Measurements from ENCODE around the gene AKAP13. TPM values are rescaled to one million over a fixed set of nuclear protein-coding genes. Genes with fewer than 3 reads are reported as not detected.

The AKAP13 gene
- polyA plus RNA-seq, 3 donors: 47.9 to 99.7 (median 92.6) TPM

GRCh38 chr15:85592148-85592547, 211.7 kb downstream of the AKAP13 start:
- Histone ChIP-seq H4K20me1 (ENCODE audit: insufficient read depth, low read length) (peaks cover 100% of the 10 kb centered on the region), H2AFZ (ENCODE audit: insufficient read depth, low read depth, low read length, poor library complexity, severe bottlenecking) (no peak overlapping the region), H3K4me3 (replicated peaks in 1 of 3; ENCODE audit: low read depth in 2 of 3, low read length in 3 of 3) (no peak overlapping the region), H3K27me3 (ENCODE audit: control insufficient read depth in 2 of 2, insufficient read depth in 2 of 2, low read length in 2 of 2) (no peaks in the 10 kb centered on the region), H3K4me2 (replicated peaks; ENCODE audit: extremely low read depth, low read length, poor library complexity, severe bottlenecking) (no peak overlapping the region), H3K36me3 (replicated peaks in 1 of 2; ENCODE audit: control insufficient read depth in 1 of 2, insufficient read depth in 2 of 2, low read length in 2 of 2) (peaks cover 92 to 98% of the 10 kb centered on the region in 2 donors), H3K27ac (ENCODE audit: low read depth in 1 of 2, low read length in 2 of 2) (peak overlapping the region in 1 of 2 donors; percentile 25), H3K79me2 (ENCODE audit: insufficient read depth, low read length) (peaks cover 100% of the 10 kb centered on the region), H3K4me1 (ENCODE audit: control insufficient read depth in 1 of 2, insufficient read depth in 2 of 2, low read length in 2 of 2) (no peaks in the 10 kb centered on the region), H3K9me3 (replicated peaks in 1 of 2; ENCODE audit: control insufficient read depth in 1 of 2, insufficient read depth in 1 of 2, low read length in 2 of 2) (no peaks in the 10 kb centered on the region), H3K9ac (ENCODE audit: insufficient read depth, low read length, poor library complexity, severe bottlenecking) (no peak overlapping the region)
- Mint-ChIP-seq H3K9me3 (no peaks in the 10 kb centered on the region), H3K4me3 (no peak overlapping the region), H3K36me3 (peaks cover 73 to 78% of the 10 kb centered on the region in 2 donors), H3K27me3 (ENCODE audit: low read depth in 3 of 3) (no peaks in the 10 kb centered on the region), H3K4me1 (peaks cover 7% of the 10 kb centered on the region), H3K27ac (peak overlapping the region in 3 of 7 donors; percentile 19 to 66 (median 46))
- intact Hi-C loops (cut with micrococcal nuclease): no loop called here
- WGBS (ENCODE audit: insufficient coverage): no CpG with 5 or more reads among the region's 3 CpGs
- DNase-seq: no peak
- no peak for TF ChIP-seq CTCF (IDR thresholded peaks at IDR 0.05)

- Histone ChIP-seq H3K27ac (ENCODE audit: low read depth in 1 of 2, low read length in 2 of 2) (peak overlapping the region in 1 of 2 donors; percentile 20), H3K9me3 (replicated peaks in 1 of 2; ENCODE audit: control insufficient read depth in 1 of 2, insufficient read depth in 1 of 2, low read length in 2 of 2) (no peaks in the 10 kb centered on the region), H4K20me1 (ENCODE audit: insufficient read depth, low read length) (peaks cover 100% of the 10 kb centered on the region), H3K4me2 (replicated peaks; ENCODE audit: extremely low read depth, low read length, poor library complexity, severe bottlenecking) (no peak overlapping the region), H3K79me2 (ENCODE audit: insufficient read depth, low read length) (peaks cover 100% of the 10 kb centered on the region), H3K4me1 (ENCODE audit: control insufficient read depth in 1 of 2, insufficient read depth in 2 of 2, low read length in 2 of 2) (no peaks in the 10 kb centered on the region), H3K27me3 (ENCODE audit: control insufficient read depth in 2 of 2, insufficient read depth in 2 of 2, low read length in 2 of 2) (no peaks in the 10 kb centered on the region), H2AFZ (ENCODE audit: insufficient read depth, low read depth, low read length, poor library complexity, severe bottlenecking) (no peak overlapping the region), H3K9ac (ENCODE audit: insufficient read depth, low read length, poor library complexity, severe bottlenecking) (no peak overlapping the region), H3K36me3 (replicated peaks in 1 of 2; ENCODE audit: control insufficient read depth in 1 of 2, insufficient read depth in 2 of 2, low read length in 2 of 2) (peaks cover 93 to 98% of the 10 kb centered on the region in 2 donors), H3K4me3 (replicated peaks in 1 of 3; ENCODE audit: low read depth in 2 of 3, low read length in 3 of 3) (no peak overlapping the region)
- TF ChIP-seq CTCF (IDR thresholded peaks at IDR 0.05): no peak
- Mint-ChIP-seq H3K9me3 (no peaks in the 10 kb centered on the region), H3K27me3 (ENCODE audit: low read depth in 3 of 3) (no peaks in the 10 kb centered on the region), H3K36me3 (peaks cover 74 to 78% of the 10 kb centered on the region in 2 donors), H3K4me1 (peaks cover 3% of the 10 kb centered on the region), H3K4me3 (no peak overlapping the region), H3K27ac (peak overlapping the region in 1 of 7 donors; percentile 32)
- intact Hi-C loops (cut with micrococcal nuclease): no loop called here
- WGBS (ENCODE audit: insufficient coverage): no CpG with 5 or more reads among the region's 1 CpG
- DNase-seq: no peak
These were observed 213.5 kb downstream of the AKAP13 start for GRCh38 chr15:85593809-85594445.
